AG10803 (cell line): ENCODE data around the gene EIF2B4.

Experiments used
- DNase-seq: peaks from one replicate; pipeline ENCODE4 v3.0.0; 2010; ENCODE audit warnings: low read depth
- H3K4me3 ChIP-seq: 2 replicates; pipeline ENCODE4 v1.5.1; 2011; ENCODE audit warnings: mild to moderate bottlenecking, low read length, control low read depth
- CTCF ChIP-seq: conservative IDR thresholded peaks from 2 replicates; pipeline ENCODE4 v1.5.1; 2011; ENCODE audit warnings: mild to moderate bottlenecking, low read length, control low read depth, inconsistent platforms

The EIF2B4 gene

GRCh38 chr2:27351802-27352598, 18.1 kb downstream of the EIF2B4 start:
- DNase-seq: no peak
- no peak for TF ChIP-seq CTCF
- no peak overlapping the region for H3K4me3 ChIP-seq

DNA sequence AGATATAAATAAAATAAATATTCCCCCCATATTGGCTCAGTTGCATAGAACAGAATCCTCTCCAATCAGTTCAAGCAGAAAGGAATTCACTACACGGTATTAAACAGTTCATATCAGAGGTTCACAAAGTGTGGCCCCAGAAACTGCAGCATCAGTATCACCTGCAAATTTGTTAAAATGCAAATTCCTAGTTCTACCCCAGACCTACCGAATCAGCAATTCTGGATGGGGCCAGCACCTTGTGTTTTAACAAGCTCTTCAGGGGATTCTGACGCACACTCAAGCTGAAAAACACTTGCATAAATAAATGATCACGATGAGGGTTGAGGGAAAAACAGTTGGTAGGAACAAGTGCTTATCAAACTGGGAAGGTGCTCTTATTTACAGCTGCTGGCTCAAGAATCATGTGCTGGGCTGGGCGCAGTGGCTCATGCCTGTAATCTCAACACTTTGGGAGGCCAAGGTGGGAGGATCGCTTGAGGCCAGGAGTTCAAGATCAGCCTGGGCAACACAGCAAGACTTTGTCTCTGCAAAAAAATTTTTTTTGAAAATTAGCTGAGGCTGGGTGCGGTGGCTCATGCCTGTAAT, 19.9 kb downstream of the EIF2B4 start:
- TF ChIP-seq CTCF: no peak
- no peak overlapping the region for H3K4me3 ChIP-seq
- no peak for DNase-seq

DNA sequence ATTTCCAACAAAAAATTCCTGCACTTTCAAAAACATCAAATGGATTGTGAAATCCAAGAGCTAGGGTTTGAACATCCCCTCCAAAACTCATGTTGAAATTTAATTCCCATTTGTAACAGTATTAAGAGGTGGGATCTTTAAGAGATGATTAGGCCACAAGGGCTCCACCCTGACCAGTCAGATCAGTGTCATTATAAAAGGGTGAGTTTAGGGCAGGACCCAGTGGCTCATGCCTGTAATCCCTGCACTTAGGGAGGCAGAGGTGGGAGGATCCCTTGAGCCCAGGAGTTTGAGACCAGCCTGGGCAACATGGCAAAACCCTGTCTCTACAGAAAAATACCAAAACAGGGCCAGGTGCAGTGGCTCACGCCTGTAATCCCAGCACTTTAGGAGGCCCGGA, 22.5 kb downstream of the EIF2B4 start:
- TF ChIP-seq CTCF: no peak
- H3K4me3 ChIP-seq: no peak overlapping the region
- no peak for DNase-seq

- TF ChIP-seq CTCF: no peak
- H3K4me3 ChIP-seq: no peak overlapping the region
- DNase-seq: no peak
Observed at GRCh38 chr2:27336173-27336572, 34.0 kb downstream of the EIF2B4 start.

DNA sequence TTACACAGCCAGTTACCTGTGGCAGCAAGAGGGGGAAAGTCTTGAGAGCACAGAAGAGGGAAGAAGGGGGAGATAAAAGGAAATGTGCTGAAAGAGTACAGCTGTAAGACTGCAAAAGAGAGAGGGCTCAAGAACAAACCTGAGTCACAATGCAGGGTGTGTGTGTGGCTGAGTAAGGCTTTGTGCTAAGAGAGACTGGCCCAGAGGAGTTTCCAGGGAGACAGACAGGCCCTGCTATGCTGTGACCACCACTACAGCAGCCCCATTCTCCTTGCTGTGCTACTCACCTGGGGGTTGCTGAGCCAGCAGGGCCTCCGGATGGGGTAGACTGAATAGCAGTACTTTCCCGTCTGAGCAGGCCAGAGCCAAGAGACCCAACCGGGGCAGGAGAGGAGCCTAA, 34.8 kb downstream of the EIF2B4 start:
- no peak overlapping the region for H3K4me3 ChIP-seq
- DNase-seq: no peak
- TF ChIP-seq CTCF: no peak

DNA sequence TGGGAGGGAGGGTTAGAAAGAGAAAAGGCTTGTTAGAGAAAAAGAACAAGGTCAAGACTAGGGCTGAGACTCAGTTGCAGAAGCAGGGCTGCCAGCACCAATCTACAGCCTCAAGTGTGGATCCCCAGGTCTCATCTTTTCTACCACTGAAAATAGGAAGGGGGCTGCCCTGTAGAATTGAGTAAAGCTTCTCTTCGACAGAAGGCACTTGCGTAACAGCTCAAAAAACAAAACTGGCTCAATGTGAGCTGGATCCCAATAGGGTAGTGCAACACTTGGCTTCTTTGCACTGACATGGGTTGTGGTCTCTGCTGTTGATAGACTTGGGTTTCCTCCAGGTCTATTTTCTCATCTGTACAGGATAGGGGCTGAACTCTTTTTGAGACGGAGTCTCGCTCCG, 45.4 kb downstream of the EIF2B4 start:
- TF ChIP-seq CTCF: no peak
- no peak for DNase-seq

More for the DNA sequence above, 45.4 kb downstream of the EIF2B4 start:
- no peak overlapping the region for H3K4me3 ChIP-seq
